RWPE2 (cell line): ENCODE data around the gene PRMT1.
A peak's percentile ranks its signal among the peaks of the same experiment; 100 is the strongest.

Experiments used
- ATAC-seq: fragments of 200-7000 bp; cut with Tn5 transposase; 3 replicates; pipeline ENCODE4 v1.9.1; 2021; ENCODE audit warnings: low read depth
- DNase-seq: peaks from one replicate; pipeline ENCODE4 v3.0.0-alpha.2; 2020; ENCODE audit warnings: low spot score
- H3K27ac ChIP-seq: fragments of 450-650 bp; 2 replicates; pipeline ENCODE4 v1.5.1; 2017; ENCODE audit warnings: mild to moderate bottlenecking; ENCODE audit not compliant: poor library complexity, severe bottlenecking
- H3K27me3 ChIP-seq: fragments of 250-450 bp; sonication (Bioruptor Pico); 2 replicates; pipeline ENCODE4 v1.5.1; 2021; ENCODE audit warnings: mild to moderate bottlenecking, moderate library complexity; ENCODE audit not compliant: insufficient read depth, poor library complexity, severe bottlenecking
- H3K36me3 ChIP-seq: fragments of 250-450 bp; sonication (Bioruptor Pico); 2 replicates; pipeline ENCODE4 v1.5.1; 2020; ENCODE audit warnings: low read depth, mild to moderate bottlenecking, moderate library complexity
- H3K4me1 ChIP-seq: fragments of 250-450 bp; sonication (Bioruptor Pico); 2 replicates; pipeline ENCODE4 v1.5.1; 2021; ENCODE audit warnings: mild to moderate bottlenecking, moderate library complexity; ENCODE audit not compliant: insufficient read depth, poor library complexity, severe bottlenecking
- H3K4me3 ChIP-seq: fragments of 250-450 bp; sonication (Bioruptor Pico); 2 replicates; pipeline ENCODE4 v1.5.1; 2021; ENCODE audit warnings: mild to moderate bottlenecking, moderate library complexity; ENCODE audit not compliant: severe bottlenecking
- H3K9me3 ChIP-seq: fragments of 250-450 bp; sonication (Bioruptor Pico); 2 replicates; pipeline ENCODE4 v1.5.1; 2021; ENCODE audit warnings: mild to moderate bottlenecking, moderate library complexity; ENCODE audit not compliant: severe bottlenecking
- CTCF ChIP-seq: fragments of 450-650 bp; IDR thresholded peaks from one replicate; pipeline ENCODE4 v1.5.1; 2017; ENCODE audit warnings: mild to moderate bottlenecking, moderate library complexity; ENCODE audit not compliant: poor library complexity, severe bottlenecking

PRMT1 gene

GRCh38 chr19:49696115-49696514 lies 19.0 kb downstream of the PRMT1 start:
- H3K27ac ChIP-seq, result no peak overlapping the region
- no peak overlapping the region for H3K4me3 ChIP-seq
- no peak for DNase-seq
- H3K36me3 ChIP-seq, result 0 out of 2 replicates have a peak, but pooled peaks cover 4% of the 10 kb centered on the region
- no peaks in the 10 kb centered on the region for H3K27me3 ChIP-seq
- ATAC-seq, result no peak
- H3K4me1 ChIP-seq, result no peaks in the 10 kb centered on the region
- TF ChIP-seq CTCF, result no peak
- no peaks in the 10 kb centered on the region for H3K9me3 ChIP-seq

- Histone ChIP-seq H3K36me3 (0 out of 2 replicates have a peak, but pooled peaks cover 4% of the 10 kb centered on the region), H3K9me3 (no peaks in the 10 kb centered on the region), H3K27me3 (no peaks in the 10 kb centered on the region), H3K27ac (no peak overlapping the region), H3K4me1 (no peaks in the 10 kb centered on the region), H3K4me3 (no peak overlapping the region)
- ATAC-seq, result no peak
- no peak for TF ChIP-seq CTCF
- DNase-seq, result no peak
These were observed 19.8 kb downstream of the PRMT1 start for GRCh38 chr19:49696865-49697264.

GRCh38 chr19:49699364-49699763 lies 22.3 kb downstream of the PRMT1 start:
- Histone ChIP-seq H3K27me3 (no peaks in the 10 kb centered on the region), H3K36me3 (no peaks in the 10 kb centered on the region), H3K27ac (no peak overlapping the region), H3K4me1 (no peaks in the 10 kb centered on the region), H3K9me3 (no peaks in the 10 kb centered on the region), H3K4me3 (no peak overlapping the region)
- TF ChIP-seq CTCF, result no peak
- DNase-seq (no peak), ATAC-seq (no peak)

- H3K36me3 ChIP-seq, result no peaks in the 10 kb centered on the region
- no peak overlapping the region for H3K27ac ChIP-seq
- no peaks in the 10 kb centered on the region for H3K9me3 ChIP-seq
- no peaks in the 10 kb centered on the region for H3K27me3 ChIP-seq
- no peaks in the 10 kb centered on the region for H3K4me1 ChIP-seq
- TF ChIP-seq CTCF, result no peak
- peak; percentile 40; the same call in 1 of the 3 replicates for ATAC-seq
- H3K4me3 ChIP-seq, result no peak overlapping the region
- no peak for DNase-seq
These were observed 23.5 kb downstream of the PRMT1 start for GRCh38 chr19:49700563-49700962.

- TF ChIP-seq CTCF, result no peak
- no peak overlapping the region for H3K4me3 ChIP-seq
- no peak overlapping the region for H3K27ac ChIP-seq
- no peak for ATAC-seq
- no peaks in the 10 kb centered on the region for H3K9me3 ChIP-seq
- no peaks in the 10 kb centered on the region for H3K27me3 ChIP-seq
- no peak for DNase-seq
- H3K4me1 ChIP-seq, result no peaks in the 10 kb centered on the region
- no peaks in the 10 kb centered on the region for H3K36me3 ChIP-seq
These were observed 24.3 kb downstream of the PRMT1 start for GRCh38 chr19:49701271-49701786.
